ENCODE results near the gene SDF4. TPM values are rescaled to one million over a fixed set of nuclear protein-coding genes. Genes with fewer than 3 reads are reported as not detected.

Gene SDF4
- total RNA-seq, 4 donors from 2014 or later, result 153 to 267 (median 226) TPM

DNA sequence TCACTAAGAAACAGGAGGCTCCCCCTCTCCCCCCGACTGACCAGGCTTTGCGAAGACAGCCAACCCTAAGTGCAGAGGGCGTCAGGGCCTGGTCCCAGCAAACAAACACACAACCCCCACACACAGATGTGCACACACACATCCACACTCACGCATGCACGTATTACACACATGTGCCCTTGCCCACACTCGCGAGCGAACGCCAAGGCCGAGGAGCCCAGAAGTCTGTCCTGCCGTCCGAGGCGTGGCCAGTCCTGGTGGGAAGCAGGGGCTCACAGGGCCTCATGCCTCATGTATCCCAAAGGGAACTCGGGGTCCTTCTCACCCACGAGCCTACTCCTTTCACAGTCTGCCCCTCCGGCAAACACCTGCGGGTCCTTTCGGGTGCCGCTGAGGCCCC is 2.0 kb downstream of the SDF4 start:
- intact Hi-C loops (cut with DNase I; ENCODE audit: low total_unique reads) (loop anchor here (10.0 kb wide), 1 partner anchor 75 kb away; no protein-coding TSS in a partner anchor), in situ Hi-C loops (cut with MboI; ENCODE audit: low pct_ligation_motif_present in 1 of 4, low pct_unique_long_range_greater_than_20kb in 1 of 4, low sequenced_read_pairs in 3 of 4) (no loop called here)
- peak overlapping the region in 2 of 4 donors; percentile 97 to 98 for H3K27ac ChIP-seq
- WGBS, 2 donors (ENCODE audit: low coverage in 1 of 2), result 84% methylated on average over 19 of the region's 19 CpGs; no CpG with 5 or more reads in 1 of the 2 donors
- no peaks in the 10 kb centered on the region for H3K9me3 ChIP-seq
- DNase-seq, result no peak
- H3K27me3 ChIP-seq, result no peaks in the 10 kb centered on the region
- peaks cover 19 to 34% (median 30%) of the 10 kb centered on the region in 4 donors for H3K4me1 ChIP-seq
- TF ChIP-seq POLR2A (IDR thresholded peaks at IDR 0.05) (no peak), POLR2AphosphoS5 (IDR thresholded peaks at IDR 0.05) (no peak)
- TF ChIP-seq, protein P1, sequence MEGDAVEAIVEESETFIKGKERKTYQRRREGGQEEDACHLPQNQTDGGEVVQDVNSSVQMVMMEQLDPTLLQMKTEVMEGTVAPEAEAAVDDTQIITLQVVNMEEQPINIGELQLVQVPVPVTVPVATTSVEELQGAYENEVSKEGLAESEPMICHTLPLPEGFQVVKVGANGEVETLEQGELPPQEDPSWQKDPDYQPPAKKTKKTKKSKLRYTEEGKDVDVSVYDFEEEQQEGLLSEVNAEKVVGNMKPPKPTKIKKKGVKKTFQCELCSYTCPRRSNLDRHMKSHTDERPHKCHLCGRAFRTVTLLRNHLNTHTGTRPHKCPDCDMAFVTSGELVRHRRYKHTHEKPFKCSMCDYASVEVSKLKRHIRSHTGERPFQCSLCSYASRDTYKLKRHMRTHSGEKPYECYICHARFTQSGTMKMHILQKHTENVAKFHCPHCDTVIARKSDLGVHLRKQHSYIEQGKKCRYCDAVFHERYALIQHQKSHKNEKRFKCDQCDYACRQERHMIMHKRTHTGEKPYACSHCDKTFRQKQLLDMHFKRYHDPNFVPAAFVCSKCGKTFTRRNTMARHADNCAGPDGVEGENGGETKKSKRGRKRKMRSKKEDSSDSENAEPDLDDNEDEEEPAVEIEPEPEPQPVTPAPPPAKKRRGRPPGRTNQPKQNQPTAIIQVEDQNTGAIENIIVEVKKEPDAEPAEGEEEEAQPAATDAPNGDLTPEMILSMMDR (IDR thresholded peaks at IDR 0.05), result no peak
- peaks cover 0 to 11% (median 2%) of the 10 kb centered on the region in 4 donors for H3K36me3 ChIP-seq
- H3K4me3 ChIP-seq, result peak overlapping the region in 1 of 4 donors; percentile 97

DNA sequence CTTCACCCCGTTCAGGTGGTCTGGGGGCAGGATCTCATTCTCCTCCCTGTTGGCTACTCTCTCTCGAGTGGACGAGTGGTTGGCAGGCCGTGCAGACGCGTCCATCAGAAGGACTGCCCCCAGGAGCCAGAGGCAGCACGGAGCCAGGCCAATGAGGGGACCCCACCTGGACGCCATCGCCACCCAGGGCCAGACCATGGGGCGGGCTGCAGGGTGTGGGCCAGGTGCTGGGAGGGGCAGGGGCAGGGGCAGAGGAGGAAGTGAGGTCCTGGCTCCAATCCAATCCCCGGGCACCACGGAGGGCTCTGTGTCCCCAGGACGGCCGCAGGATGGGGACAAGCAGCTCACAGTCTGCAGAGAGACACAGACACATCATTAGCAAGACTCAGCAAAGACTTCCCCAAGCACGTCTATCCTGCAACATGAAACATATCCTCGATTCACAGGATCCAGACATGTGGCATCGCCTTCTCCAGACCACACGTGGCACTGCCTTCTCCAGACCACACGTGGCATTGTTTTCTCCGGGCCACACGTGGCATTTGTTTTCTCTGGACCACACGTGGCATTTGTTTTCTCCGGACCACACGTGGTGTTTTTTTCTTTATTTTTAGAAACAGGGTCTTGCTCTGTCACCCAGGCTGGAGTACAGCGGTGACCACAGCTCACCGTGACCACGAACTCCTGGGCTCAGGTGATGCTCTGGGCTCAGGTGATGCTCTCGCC is 3.0 kb downstream of the SDF4 start:
- H3K27ac ChIP-seq, result no peak overlapping the region
- 82 to 92% methylated on average over 5 to 28 of the region's 28 CpGs for WGBS, 2 donors (ENCODE audit: low coverage in 1 of 2)
- no peak overlapping the region for H3K4me3 ChIP-seq
- in situ Hi-C loops (cut with MboI; ENCODE audit: low pct_ligation_motif_present in 1 of 4, low pct_unique_long_range_greater_than_20kb in 1 of 4, low sequenced_read_pairs in 3 of 4), result no loop called here
- H3K27me3 ChIP-seq, result no peaks in the 10 kb centered on the region
- TF ChIP-seq, protein P1 (IDR thresholded peaks at IDR 0.05), result no peak
- no peak for TF ChIP-seq EP300 (IDR thresholded peaks at IDR 0.05; ENCODE audit: low read depth)
- TF ChIP-seq POLR2AphosphoS5 (IDR thresholded peaks at IDR 0.05), result no peak
- TF ChIP-seq POLR2A (IDR thresholded peaks at IDR 0.05), result no peak
- peaks cover 19 to 34% (median 30%) of the 10 kb centered on the region in 4 donors for H3K4me1 ChIP-seq
- no peaks in the 10 kb centered on the region for H3K9me3 ChIP-seq
- DNase-seq, result peak; percentile 34
- intact Hi-C loops (cut with DNase I; ENCODE audit: low total_unique reads), result loop anchor here (10.0 kb wide), 1 partner anchor 74 kb away; no protein-coding TSS in a partner anchor
- peaks cover 0 to 11% (median 2%) of the 10 kb centered on the region in 4 donors for H3K36me3 ChIP-seq

- in situ Hi-C loops (cut with MboI; ENCODE audit: low pct_ligation_motif_present in 1 of 4, low pct_unique_long_range_greater_than_20kb in 1 of 4, low sequenced_read_pairs in 3 of 4), result no loop called here
- Histone ChIP-seq H3K27ac (no peak overlapping the region), H3K9me3 (no peaks in the 10 kb centered on the region), H3K4me3 (no peak overlapping the region), H3K4me1 (peaks cover 19 to 29% (median 28%) of the 10 kb centered on the region in 4 donors), H3K27me3 (no peaks in the 10 kb centered on the region), H3K36me3 (peaks cover 0 to 11% (median 4%) of the 10 kb centered on the region in 4 donors)
- 98% methylated on average over 16 of the region's 30 CpGs; no CpG with 5 or more reads in 1 of the 2 donors for WGBS, 2 donors (ENCODE audit: low coverage in 1 of 2)
- no peak for DNase-seq
- TF ChIP-seq EP300 (IDR thresholded peaks at IDR 0.05; ENCODE audit: low read depth) (no peak), POLR2A (IDR thresholded peaks at IDR 0.05) (no peak), POLR2AphosphoS5 (IDR thresholded peaks at IDR 0.05) (no peak)
- TF ChIP-seq, protein P1 (IDR thresholded peaks at IDR 0.05), result no peak
- intact Hi-C loops (cut with DNase I; ENCODE audit: low total_unique reads), result loop anchor here (10.0 kb wide), 1 partner anchor 73 kb away; no protein-coding TSS in a partner anchor
Measured at GRCh38 chr1:1228187-1228586, 3.6 kb downstream of the SDF4 start.

- H3K9me3 ChIP-seq, result no peaks in the 10 kb centered on the region
- H3K4me1 ChIP-seq, result peaks cover 16 to 25% (median 21%) of the 10 kb centered on the region in 4 donors
- TF ChIP-seq POLR2A (IDR thresholded peaks at IDR 0.05) (no peak), POLR2AphosphoS5 (IDR thresholded peaks at IDR 0.05) (no peak), EP300 (IDR thresholded peaks at IDR 0.05; ENCODE audit: low read depth) (no peak)
- TF ChIP-seq, protein P1 (IDR thresholded peaks at IDR 0.05), result no peak
- intact Hi-C loops (cut with DNase I; ENCODE audit: low total_unique reads) (loop anchor here (10.0 kb wide), 1 partner anchor 73 kb away; no protein-coding TSS in a partner anchor), in situ Hi-C loops (cut with MboI; ENCODE audit: low pct_ligation_motif_present in 1 of 4, low pct_unique_long_range_greater_than_20kb in 1 of 4, low sequenced_read_pairs in 3 of 4) (no loop called here)
- 93% methylated on average over 18 of the region's 25 CpGs; no CpG with 5 or more reads in 1 of the 2 donors for WGBS, 2 donors (ENCODE audit: low coverage in 1 of 2)
- H3K27ac ChIP-seq, result no peak overlapping the region
- H3K4me3 ChIP-seq, result no peak overlapping the region
- no peaks in the 10 kb centered on the region for H3K27me3 ChIP-seq
- H3K36me3 ChIP-seq, result peaks cover 0 to 16% (median 6%) of the 10 kb centered on the region in 4 donors
- no peak for DNase-seq
Measured at GRCh38 chr1:1227386-1227785, 4.4 kb downstream of the SDF4 start.
